GM12892 (cell line): ENCODE results near the gene VWF.

Experiments used
- POLR2A ChIP-seq: IDR thresholded peaks from 2 replicates; pipeline ENCODE4 v1.6.1; 2011; ENCODE audit warnings: low read depth, low read length, control low read depth
- TAF1 ChIP-seq: IDR thresholded peaks from 2 replicates; pipeline ENCODE4 v1.6.1; 2011; ENCODE audit warnings: low read depth, mild to moderate bottlenecking, control low read depth, low read length, borderline replicate concordance

DNA sequence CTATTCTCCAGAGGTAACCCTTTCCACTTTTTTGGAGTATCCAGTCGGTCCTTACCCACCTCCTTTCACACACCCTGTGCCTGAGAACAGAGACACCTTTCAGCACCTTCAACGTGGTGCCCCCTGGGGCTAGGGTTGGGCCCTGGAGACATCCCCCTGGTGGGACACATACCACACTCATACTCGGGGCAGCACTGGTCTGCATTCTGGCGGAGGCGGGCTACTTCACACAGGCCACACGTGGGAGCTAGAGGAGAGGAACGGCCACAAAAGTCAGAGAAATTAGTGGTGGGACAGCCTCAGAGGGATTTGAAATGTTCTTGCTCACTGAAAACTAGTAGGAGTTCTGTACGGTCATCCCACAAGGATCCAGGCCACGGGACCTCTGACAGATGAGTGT lies 139.6 kb downstream of the VWF start:
- no peak for TF ChIP-seq POLR2A
- TF ChIP-seq TAF1: no peak
